NCI-H1092 (cell line): Measurements from ENCODE around the gene PLEKHA1.

Experiments used
- DNase-seq: peaks from one replicate; lab custom pipeline; 2025; lab: John Stamatoyannopoulos, UW

The PLEKHA1 gene

DNA sequence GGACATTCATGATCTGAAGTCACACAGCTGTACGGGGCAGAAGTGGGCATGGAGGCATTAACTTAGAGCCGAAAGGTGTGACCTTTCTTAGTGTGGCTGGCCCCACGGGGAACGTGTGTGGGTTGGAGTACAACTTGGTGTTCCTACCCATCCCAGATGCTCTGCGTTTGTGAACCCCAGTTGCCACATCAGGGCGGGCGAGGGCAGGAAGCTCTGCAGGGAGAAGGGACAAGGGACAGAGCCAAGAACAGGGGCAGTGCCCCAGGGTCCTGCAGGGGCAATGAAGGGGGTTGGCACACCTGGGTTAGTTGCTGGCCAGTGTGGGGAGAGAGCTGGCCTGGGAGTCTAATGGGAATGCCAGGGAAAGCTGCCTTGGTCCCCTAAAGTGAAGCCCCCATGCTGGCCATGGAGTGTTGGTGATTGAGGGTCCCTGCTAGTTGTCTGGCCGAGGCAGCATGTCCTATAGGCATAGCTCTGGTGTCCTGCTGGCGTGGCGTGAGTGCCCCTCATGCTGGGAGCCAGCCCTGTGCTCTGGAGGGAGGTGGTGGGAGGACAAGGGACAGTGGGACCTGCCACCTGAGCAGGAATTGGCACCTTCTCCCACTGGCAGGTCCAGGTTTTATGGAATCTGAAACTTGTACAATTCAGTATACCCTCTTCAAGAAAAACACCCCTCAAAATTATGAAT lies 105.8 kb downstream of the PLEKHA1 start:
- DNase-seq = no peak

DNA sequence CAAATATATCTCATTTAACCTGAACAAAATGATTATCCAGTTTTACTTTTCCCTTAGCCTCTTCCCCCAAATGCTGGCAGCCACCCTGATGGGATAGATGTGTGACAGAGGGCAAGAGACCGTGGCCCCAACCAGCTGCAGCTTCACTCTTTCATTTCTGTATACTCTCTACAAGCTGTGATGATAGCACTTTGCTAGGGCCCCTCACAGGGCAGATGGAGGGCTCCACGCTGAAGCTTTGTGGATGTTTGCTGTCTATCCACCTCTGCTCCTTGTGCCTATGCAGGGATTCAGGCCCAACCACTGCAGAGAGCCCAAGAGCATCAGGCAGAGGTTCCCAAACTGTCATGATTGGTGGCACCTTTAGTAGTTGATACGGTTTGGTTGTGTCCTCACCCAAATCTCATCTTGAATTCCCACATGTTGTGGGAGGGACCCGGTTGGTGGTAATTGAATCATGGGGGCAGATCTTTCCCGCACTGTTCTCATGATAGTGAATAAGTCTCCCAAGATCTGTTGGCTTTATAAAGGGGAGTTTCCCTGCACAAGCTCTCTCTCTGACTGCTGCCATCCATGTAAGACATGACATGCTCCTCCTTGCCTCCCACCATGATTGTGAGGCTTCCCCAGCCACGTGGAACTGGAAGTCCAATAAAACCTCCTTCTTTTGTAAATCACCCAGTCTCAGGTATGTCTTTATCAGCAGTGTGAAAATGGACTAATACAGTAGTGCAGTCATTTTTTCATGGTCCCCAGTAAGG lies 107.0 kb downstream of the PLEKHA1 start:
- no peak for DNase-seq
